CD14-positive monocyte (primary cell): ENCODE data around the gene ZNF594. TPM values are rescaled to one million over a fixed set of nuclear protein-coding genes. Genes with fewer than 3 reads are reported as not detected.
"Not testable (repeated sequence)": the region's sequence is repeated elsewhere in the genome, so short reads cannot be mapped to it uniquely, and the experiment has no call there.

ENCODE experiments used
- DNase-seq, 3 donors: peaks; one replicate each; pipeline ENCODE4 v3.0.0-alpha.2; 2011 to 2022
- H2AFZ ChIP-seq: 2 replicates; pipeline ENCODE4 v1.6.0; 2012; ENCODE audit warnings: mild to moderate bottlenecking, low read depth, low read length, inconsistent platforms; ENCODE audit not compliant: insufficient read depth, poor library complexity, severe bottlenecking
- H3K27ac ChIP-seq, 2 donors: 1 replicate in 1 of 2; 2 replicates in 1 of 2; pipeline ENCODE4 v1.5.1; 2012 to 2013; ENCODE audit warnings: low read length in 2 of 2, control low read depth in 1 of 2, inconsistent platforms in 1 of 2, low read depth in 1 of 2, mild to moderate bottlenecking in 1 of 2
- H3K27me3 ChIP-seq, 2 donors: one replicate each; pipeline versions ENCODE4 v1.6.0 to v1.6.1; 2011 to 2013; ENCODE audit warnings: low read length in 2 of 2; ENCODE audit not compliant: control insufficient read depth in 2 of 2, insufficient read depth in 2 of 2
- H3K36me3 ChIP-seq, 2 donors: replicated peaks in 1 of 2; 1 replicate in 1 of 2; 2 replicates in 1 of 2; pipeline versions ENCODE4 v1.5.1 to v1.6.1; 2012 to 2013; ENCODE audit warnings: low read length in 2 of 2, control low read depth in 1 of 2, inconsistent platforms in 1 of 2, mild to moderate bottlenecking in 1 of 2; ENCODE audit not compliant: insufficient read depth in 2 of 2, control insufficient read depth in 1 of 2
- H3K4me1 ChIP-seq, 2 donors: 1 replicate in 1 of 2; 2 replicates in 1 of 2; pipeline versions ENCODE4 v1.5.1 to v1.6.1; 2012 to 2013; ENCODE audit warnings: low read length in 2 of 2, control low read depth in 1 of 2, inconsistent platforms in 1 of 2, mild to moderate bottlenecking in 1 of 2, moderate library complexity in 1 of 2; ENCODE audit not compliant: insufficient read depth in 2 of 2, control insufficient read depth in 1 of 2
- H3K4me2 ChIP-seq: replicated peaks from 2 replicates; pipeline ENCODE3; 2012; ENCODE audit warnings: low read length, moderate library complexity, mild to moderate bottlenecking; ENCODE audit not compliant: poor library complexity, severe bottlenecking; ENCODE audit errors: extremely low read depth
- H3K4me3 ChIP-seq, 3 experiments: fragments of 200-600 bp in 1 of 3; sonication (generic) in 1 of 3; replicated peaks in 1 of 3; 1 replicate in 2 of 3; 2 replicates in 1 of 3; pipeline ENCODE4 v1.5.1; 2011 to 2013; ENCODE audit warnings: low read length in 3 of 3, mild to moderate bottlenecking in 3 of 3, control low read depth in 2 of 3, low read depth in 2 of 3, inconsistent platforms in 1 of 3, moderate library complexity in 1 of 3
- H3K79me2 ChIP-seq: 2 replicates; pipeline ENCODE4 v1.6.0; 2012; ENCODE audit warnings: mild to moderate bottlenecking, control low read depth, inconsistent platforms, low read length, moderate library complexity; ENCODE audit not compliant: insufficient read depth
- H3K9ac ChIP-seq: 2 replicates; pipeline ENCODE4 v1.6.0; 2017; ENCODE audit warnings: low read length, mild to moderate bottlenecking; ENCODE audit not compliant: insufficient read depth, poor library complexity, severe bottlenecking
- H3K9me3 ChIP-seq, 2 donors: replicated peaks in 1 of 2; 1 replicate in 1 of 2; 2 replicates in 1 of 2; pipeline versions ENCODE4 v1.5.1 to v1.6.1; 2012 to 2013; ENCODE audit warnings: low read length in 2 of 2, control low read depth in 1 of 2; ENCODE audit not compliant: control insufficient read depth in 1 of 2, insufficient read depth in 1 of 2
- H4K20me1 ChIP-seq: 2 replicates; pipeline ENCODE4 v1.6.0; 2012; ENCODE audit warnings: mild to moderate bottlenecking, low read length, control low read depth, moderate library complexity; ENCODE audit not compliant: insufficient read depth
- H3K27ac Mint-ChIP-seq, 7 donors: one replicate each; pipeline ENCODE4 v1.8.0; 2020; ENCODE audit warnings: mild to moderate bottlenecking in 7 of 7, mixed read lengths in 7 of 7, moderate library complexity in 6 of 7, inconsistent platforms in 2 of 7
- H3K27me3 Mint-ChIP-seq, 3 donors: one replicate each; pipeline ENCODE4 v1.8.0; 2021 to 2022; ENCODE audit warnings: low read depth in 3 of 3, mild to moderate bottlenecking in 3 of 3, mixed read lengths in 3 of 3, moderate library complexity in 3 of 3, inconsistent platforms in 1 of 3
- H3K36me3 Mint-ChIP-seq, 2 donors: one replicate each; pipeline ENCODE4 v1.8.0; 2020; ENCODE audit warnings: mixed read lengths in 2 of 2, inconsistent platforms in 1 of 2, mild to moderate bottlenecking in 1 of 2
- H3K4me1 Mint-ChIP-seq: one replicate; pipeline ENCODE4 v1.8.0; 2020; ENCODE audit warnings: mild to moderate bottlenecking, mixed read lengths
- H3K4me3 Mint-ChIP-seq, 2 donors: one replicate each; pipeline ENCODE4 v1.8.0; 2020; ENCODE audit warnings: mild to moderate bottlenecking in 2 of 2, mixed read lengths in 2 of 2, moderate library complexity in 1 of 2
- H3K9me3 Mint-ChIP-seq, 7 donors: one replicate each; pipeline ENCODE4 v1.8.0; 2020 to 2022; ENCODE audit warnings: mixed read lengths in 7 of 7, mild to moderate bottlenecking in 6 of 7, moderate library complexity in 6 of 7, inconsistent platforms in 2 of 7
- CTCF ChIP-seq: fragments of 200-600 bp; IDR thresholded peaks from one replicate; pipeline ENCODE4 v1.8.0; 2022; ENCODE audit warnings: antibody characterized with exemption, mild to moderate bottlenecking
- WGBS: methylation state at CpG from one replicate; pipeline ENCODE4 v1.1.5; 2013; ENCODE audit warnings: missing lambda C conversion rate; ENCODE audit not compliant: insufficient coverage; 5-methylcytosine and 5-hydroxymethylcytosine counted together
- intact Hi-C, 2 donors: fragments of 100-400 bp; cut with micrococcal nuclease; formaldehyde crosslinking; loops; one replicate each; pipeline versions ENCODE4 v1.15.0 to v1.15.1; 2023
- polyA plus RNA-seq, 3 donors: library from polyadenylated mRNA; depleted of rRNA in 1 of 3; unstranded in 2 of 3; stranded (reverse) in 1 of 3; fragments of 300-500 nt in 2 of 3; fragments of >200 nt in 1 of 3; fragmentation: Illumina TruSeq in 2 of 3; gene quantifications; 1 replicate in 2 of 3; 2 replicates in 1 of 3; pipeline ENCODE4 v1.2.3, GENCODE V29; 2012 to 2021

The ZNF594 gene
- polyA plus RNA-seq, 3 donors: 0.34 to 1.0 TPM; not detected in 1

GRCh38 chr17:5164436-5164835, 27.2 kb downstream of the ZNF594 start:
- no CpG with 5 or more reads among the region's 6 CpGs for WGBS
- no peak overlapping the region for H3K4me3 Mint-ChIP-seq
- H3K4me3 ChIP-seq: no peak overlapping the region

GRCh38 chr17:5161793-5162192, 29.9 kb downstream of the ZNF594 start:
- DNase-seq, H3K9me3 ChIP-seq, H3K4me2 ChIP-seq, H3K36me3 Mint-ChIP-seq, H3K9me3 Mint-ChIP-seq, H3K4me3 Mint-ChIP-seq, H3K79me2 ChIP-seq, H3K27me3 ChIP-seq, H3K4me3 ChIP-seq, H4K20me1 ChIP-seq, H2AFZ ChIP-seq, H3K36me3 ChIP-seq, H3K27ac ChIP-seq, H3K9ac ChIP-seq, intact Hi-C loops, H3K27ac Mint-ChIP-seq: not testable (repeated sequence)
- H3K27me3 Mint-ChIP-seq: peaks cover 1 to 10% (median 4%) of the 10 kb centered on the region in 3 donors
- H3K4me1 ChIP-seq: peaks cover 28 to 41% of the 10 kb centered on the region in 2 donors
- H3K4me1 Mint-ChIP-seq: peaks cover 38% of the 10 kb centered on the region
- 7% methylated on average over 2 of the region's 3 CpGs for WGBS

More at GRCh38 chr17:5164436-5164835, 27.2 kb downstream of the ZNF594 start:
- Histone ChIP-seq H3K79me2 (no peaks in the 10 kb centered on the region), H3K4me2 (no peak overlapping the region), H3K9me3 (no peaks in the 10 kb centered on the region), H3K36me3 (no peaks in the 10 kb centered on the region), H3K9ac (no peak overlapping the region), H4K20me1 (no peaks in the 10 kb centered on the region), H3K27me3 (no peaks in the 10 kb centered on the region), H3K27ac (no peak overlapping the region), H2AFZ (no peak overlapping the region), H3K4me1 (peaks cover 37 to 49% of the 10 kb centered on the region in 2 donors)
- Mint-ChIP-seq H3K36me3 (no peaks in the 10 kb centered on the region), H3K4me1 (peaks cover 48% of the 10 kb centered on the region), H3K9me3 (peaks cover 0 to 1% (median 0%) of the 10 kb centered on the region in 7 donors), H3K27ac (peak overlapping the region in 5 of 7 donors; percentile 46 to 73 (median 58)), H3K27me3 (peaks cover 1 to 4% (median 2%) of the 10 kb centered on the region in 3 donors)
- TF ChIP-seq CTCF: no peak
- intact Hi-C loops: no loop called here
- DNase-seq: peak; percentile 40 to 53 (median 53)

GRCh38 chr17:5160702-5161101, 31.0 kb downstream of the ZNF594 start:
- H2AFZ ChIP-seq, H3K4me3 Mint-ChIP-seq, H3K9me3 Mint-ChIP-seq, H3K27ac ChIP-seq, H3K27ac Mint-ChIP-seq, H3K27me3 ChIP-seq, DNase-seq, intact Hi-C loops, H3K79me2 ChIP-seq, H3K4me3 ChIP-seq, H3K36me3 ChIP-seq, H3K9ac ChIP-seq, H3K36me3 Mint-ChIP-seq, H3K4me2 ChIP-seq, H3K9me3 ChIP-seq, H4K20me1 ChIP-seq: not testable (repeated sequence)
- H3K4me1 ChIP-seq: peaks cover 21 to 30% of the 10 kb centered on the region in 2 donors
- H3K27me3 Mint-ChIP-seq: peaks cover under 1 to 10% (median 4%) of the 10 kb centered on the region in 3 donors
- no CpG with 5 or more reads among the region's 1 CpG for WGBS
- peaks cover 29% of the 10 kb centered on the region for H3K4me1 Mint-ChIP-seq

- intact Hi-C loops, H3K4me3 ChIP-seq, H2AFZ ChIP-seq, H3K79me2 ChIP-seq, DNase-seq, H3K4me2 ChIP-seq, H4K20me1 ChIP-seq, H3K27me3 ChIP-seq, H3K36me3 Mint-ChIP-seq, H3K27ac ChIP-seq, H3K36me3 ChIP-seq, H3K9me3 Mint-ChIP-seq, H3K9ac ChIP-seq, H3K9me3 ChIP-seq, H3K4me1 Mint-ChIP-seq, H3K4me1 ChIP-seq, H3K27me3 Mint-ChIP-seq, H3K27ac Mint-ChIP-seq, H3K4me3 Mint-ChIP-seq: not testable (repeated sequence)
- WGBS: no CpG with 5 or more reads among the region's 1 CpG
Observed at GRCh38 chr17:5146122-5146521, 45.5 kb downstream of the ZNF594 start.
